Fibroblast of gingiva (primary cell): ENCODE data around the gene FXYD1.
"Not testable (repeated sequence)": the region's sequence is repeated elsewhere in the genome, so short reads cannot be mapped to it uniquely, and the experiment has no call there.

ENCODE experiments used
- DNase-seq: peaks from one replicate; pipeline ENCODE4 v3.0.0-alpha.2; 2011; ENCODE audit warnings: low read depth

The FXYD1 gene

GRCh38 chr19:35125270-35125717 lies 13.3 kb upstream of the FXYD1 start:
- no peak for DNase-seq

- no peak for DNase-seq
These were observed 12.6 kb upstream of the FXYD1 start for GRCh38 chr19:35125749-35126623.

DNA sequence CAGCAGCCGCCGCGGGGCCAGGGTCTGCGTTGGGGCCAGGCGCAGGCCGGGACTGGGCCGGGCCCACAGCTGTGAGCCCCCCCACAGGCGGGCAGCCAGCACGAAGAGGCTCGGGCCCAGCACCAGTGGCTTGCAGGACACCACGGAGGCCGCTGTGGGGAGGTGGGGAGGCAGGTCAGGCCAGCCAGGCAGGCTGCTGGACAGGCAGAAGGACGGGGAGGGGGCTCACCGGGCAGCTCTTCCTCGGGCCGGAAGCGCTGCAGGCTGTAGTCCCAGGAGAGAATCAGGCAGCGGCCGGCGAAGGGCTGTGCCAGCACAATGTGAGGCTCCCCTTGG lies 12.0 kb upstream of the FXYD1 start:
- no peak for DNase-seq

DNA sequence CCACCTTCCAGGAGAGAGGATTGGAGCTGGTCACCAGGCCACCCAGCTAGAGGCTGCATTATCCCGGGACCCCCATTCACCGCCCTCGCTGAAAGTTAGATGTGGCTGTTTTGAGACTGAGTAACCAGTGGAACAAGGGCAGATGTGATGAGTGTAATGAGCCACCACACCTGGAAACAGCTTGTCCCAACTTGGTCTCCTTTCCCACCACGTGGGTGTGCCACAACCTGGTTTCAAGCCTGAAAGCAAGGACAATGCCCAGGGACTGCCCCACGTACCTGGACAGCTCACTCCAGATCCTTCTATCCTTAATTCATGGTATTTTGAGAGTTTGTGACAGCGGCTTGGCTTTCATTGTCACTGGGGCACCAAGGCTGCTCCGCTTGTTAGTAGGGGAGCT lies 10.8 kb upstream of the FXYD1 start:
- DNase-seq = no peak

DNA sequence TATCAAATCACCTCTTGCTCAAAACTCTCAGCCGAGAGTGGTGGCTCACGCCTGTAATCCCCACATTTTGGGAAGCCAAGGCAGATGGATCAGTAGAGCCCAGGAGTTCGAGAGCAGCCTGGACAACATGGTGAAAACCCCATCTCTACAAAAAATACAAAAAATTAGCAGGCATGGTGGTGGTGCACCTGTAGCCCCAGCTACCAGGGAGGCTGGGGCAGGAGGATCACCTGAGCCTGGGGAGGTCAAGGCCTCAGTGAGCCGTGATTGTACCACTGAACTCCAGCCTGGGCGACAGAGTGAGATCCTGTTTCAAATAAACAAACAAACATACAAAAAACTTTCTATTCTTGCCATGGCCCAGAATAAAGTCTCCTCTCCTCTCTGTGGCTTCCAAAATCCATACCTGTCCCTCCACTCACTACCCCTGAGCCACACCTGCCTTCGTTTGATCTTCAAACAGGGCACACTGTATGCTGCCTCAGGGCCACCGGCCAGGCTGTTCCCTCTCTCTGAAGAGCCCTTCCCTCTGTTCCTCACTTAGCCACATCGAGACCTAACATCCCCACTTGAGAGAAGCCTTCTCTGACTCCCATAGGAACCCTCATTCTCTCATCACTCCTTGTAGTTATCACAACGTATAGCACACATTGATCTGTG lies 10.1 kb upstream of the FXYD1 start:
- no peak for DNase-seq

GRCh38 chr19:35129724-35130274 lies 8.8 kb upstream of the FXYD1 start:
- DNase-seq = not testable (repeated sequence)

DNA sequence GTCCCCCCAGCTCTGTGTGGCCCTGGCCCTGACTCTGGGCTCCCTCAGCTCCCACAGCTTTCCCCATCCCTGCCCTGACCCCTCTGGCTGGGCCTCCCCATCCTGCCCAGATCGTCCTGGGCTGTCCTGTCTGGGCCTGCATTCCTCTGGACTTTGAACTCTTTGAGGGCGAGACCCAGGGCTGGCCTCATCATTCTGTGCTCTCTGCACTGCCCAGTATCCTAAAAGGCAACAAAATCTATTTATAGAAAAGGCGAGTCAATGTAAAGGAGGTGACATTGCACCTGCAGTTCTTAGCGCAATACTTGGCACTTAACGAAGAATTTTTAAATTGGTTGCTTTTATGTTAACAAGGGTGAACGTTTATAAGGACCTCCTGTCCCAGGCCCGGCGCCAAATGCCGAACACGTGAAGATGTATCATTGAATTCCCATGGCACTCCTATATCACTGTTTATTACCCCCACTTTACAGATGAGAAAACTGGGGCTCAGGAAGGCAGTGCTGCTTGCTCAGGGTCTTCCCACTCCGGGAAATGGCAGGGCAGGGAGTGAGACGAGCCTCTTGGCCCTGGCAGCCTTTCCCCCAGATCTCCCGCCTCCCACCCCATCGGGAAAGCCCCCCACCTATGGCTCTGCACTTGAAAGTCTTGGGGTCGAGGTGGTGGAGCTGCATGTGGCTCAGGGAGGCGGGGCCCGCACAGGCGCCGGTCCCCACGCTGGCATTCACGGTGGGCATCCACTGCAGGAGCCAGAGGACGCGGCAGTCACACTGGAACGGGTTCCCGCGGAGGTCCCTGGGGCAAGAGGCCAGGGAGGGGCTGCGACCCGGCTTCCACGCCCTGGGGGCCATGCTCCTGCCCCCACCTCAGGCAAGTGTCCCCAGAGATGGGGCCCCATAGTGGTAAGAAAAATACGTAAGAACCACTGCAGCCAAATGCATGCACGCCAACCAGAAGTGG lies 7.6 kb upstream of the FXYD1 start:
- no peak for DNase-seq

DNA sequence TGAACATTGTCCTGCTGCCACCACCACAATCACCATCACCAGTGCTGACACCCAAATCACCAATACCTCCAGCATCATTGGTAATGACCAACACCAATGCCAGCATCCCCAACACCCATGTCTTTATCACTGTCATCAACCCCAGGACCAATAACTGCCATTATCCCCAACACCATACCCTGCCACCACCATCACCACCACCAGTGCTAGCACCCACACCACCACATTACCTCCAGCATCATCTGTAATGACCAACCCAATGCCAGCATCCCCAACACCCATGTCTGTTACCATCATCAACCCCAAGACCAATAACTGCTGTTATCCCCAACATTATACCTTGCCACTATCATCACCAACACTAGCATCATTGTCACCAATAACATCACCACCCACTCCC lies 6.4 kb upstream of the FXYD1 start:
- no peak for DNase-seq

- DNase-seq = no peak
These were observed 4.8 kb upstream of the FXYD1 start for GRCh38 chr19:35133826-35134225.

DNA sequence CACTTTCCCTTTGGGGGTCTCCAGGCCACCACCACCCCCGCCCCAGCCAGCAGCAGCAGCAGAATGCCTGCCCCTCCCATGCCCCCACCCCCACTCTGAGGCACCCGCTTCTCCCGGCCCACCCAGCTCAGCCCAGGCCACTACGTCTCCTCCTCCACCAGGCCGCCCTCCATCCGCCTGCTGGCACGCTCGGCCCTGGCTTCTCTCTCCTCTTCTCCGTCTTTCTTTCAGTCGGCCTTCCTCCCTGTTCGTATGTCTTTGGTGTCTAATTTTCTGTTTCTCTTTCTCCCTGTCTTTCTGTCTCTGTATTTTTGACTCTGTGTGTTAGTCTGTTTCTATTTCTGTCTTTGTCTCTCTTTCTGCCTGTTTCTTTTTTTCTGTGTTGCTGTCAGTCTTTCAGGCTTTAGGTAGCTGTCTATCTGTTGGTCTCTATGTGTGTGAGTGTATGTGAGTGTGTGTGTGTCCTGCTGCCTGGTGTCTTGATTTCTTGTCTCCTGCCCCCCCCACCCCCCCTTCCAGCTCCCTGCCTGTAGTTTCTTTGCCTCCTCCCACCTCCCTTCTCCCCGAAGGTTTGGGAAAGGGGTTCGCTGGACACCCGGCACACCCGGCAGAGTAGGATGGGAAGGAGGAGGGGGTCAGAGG lies 3.9 kb upstream of the FXYD1 start, which contains the start of gene LGI4:
LGI4 (minus strand) TSS at position 459 of the 642 bp plus-strand sequence; CDS start at position 80, 379 bp downstream.
- DNase-seq = no peak

- DNase-seq = peak; percentile 50
These were observed 3.2 kb upstream of the FXYD1 start for GRCh38 chr19:35135389-35135909.

DNA sequence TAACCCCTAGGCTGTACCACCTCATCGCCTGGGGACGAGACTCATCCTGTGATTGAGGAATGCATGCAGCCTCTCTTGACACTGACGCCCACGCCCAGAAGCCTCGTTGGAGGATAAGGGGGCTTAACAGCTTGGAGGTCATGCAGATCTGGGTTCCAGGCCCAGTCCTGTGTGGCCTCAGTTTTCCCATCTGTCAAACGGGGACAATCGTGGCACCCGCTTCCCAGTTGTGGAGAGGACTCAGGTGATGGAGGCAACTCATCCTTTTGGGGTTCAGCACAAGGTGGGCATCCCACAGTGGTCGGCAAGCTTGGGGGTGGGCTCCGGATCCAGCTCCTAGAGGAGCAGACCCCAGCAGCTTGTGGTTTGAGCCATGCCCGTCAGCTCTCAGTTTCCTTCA lies 2.4 kb upstream of the FXYD1 start:
- no peak for DNase-seq

- DNase-seq = no peak
These were observed 1.5 kb upstream of the FXYD1 start for GRCh38 chr19:35136977-35137702.

DNA sequence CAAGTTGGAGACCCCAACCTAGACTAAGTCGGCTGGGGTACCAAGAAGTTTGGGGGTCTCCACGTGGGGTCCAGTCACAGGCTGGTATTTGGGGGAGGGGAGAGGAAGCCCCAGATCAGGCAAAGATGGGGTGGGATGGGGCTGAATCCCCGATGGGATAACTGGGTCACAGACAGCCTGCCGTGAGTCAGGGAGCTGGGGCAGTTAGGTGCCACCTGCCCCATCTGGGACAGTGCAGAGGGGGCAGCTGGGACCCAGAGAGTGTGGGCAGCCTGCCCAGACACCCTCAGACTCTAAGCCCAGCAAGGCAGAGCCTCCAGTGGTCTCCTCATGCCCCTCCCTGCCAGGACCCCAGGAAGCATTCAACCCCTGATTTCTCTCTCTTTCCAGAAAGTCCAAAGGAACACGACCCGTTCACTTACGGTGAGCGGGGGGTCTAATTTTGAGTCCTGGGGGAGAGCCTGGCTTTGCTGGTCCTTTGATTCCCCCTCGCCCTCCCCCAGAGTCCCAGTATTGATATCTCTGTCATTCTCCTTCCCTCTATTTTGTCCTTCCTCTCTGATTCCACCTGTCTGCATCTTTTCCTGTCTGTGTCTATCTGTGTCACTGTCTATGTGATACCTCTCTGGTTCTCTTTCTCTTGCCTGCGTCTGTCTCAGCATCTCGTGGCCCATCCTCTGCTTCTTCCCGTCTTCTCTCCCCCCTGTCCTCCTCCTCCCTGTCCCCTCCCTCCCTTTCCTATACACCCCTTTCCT lies 1.8 kb downstream of the FXYD1 start:
- DNase-seq = no peak

DNA sequence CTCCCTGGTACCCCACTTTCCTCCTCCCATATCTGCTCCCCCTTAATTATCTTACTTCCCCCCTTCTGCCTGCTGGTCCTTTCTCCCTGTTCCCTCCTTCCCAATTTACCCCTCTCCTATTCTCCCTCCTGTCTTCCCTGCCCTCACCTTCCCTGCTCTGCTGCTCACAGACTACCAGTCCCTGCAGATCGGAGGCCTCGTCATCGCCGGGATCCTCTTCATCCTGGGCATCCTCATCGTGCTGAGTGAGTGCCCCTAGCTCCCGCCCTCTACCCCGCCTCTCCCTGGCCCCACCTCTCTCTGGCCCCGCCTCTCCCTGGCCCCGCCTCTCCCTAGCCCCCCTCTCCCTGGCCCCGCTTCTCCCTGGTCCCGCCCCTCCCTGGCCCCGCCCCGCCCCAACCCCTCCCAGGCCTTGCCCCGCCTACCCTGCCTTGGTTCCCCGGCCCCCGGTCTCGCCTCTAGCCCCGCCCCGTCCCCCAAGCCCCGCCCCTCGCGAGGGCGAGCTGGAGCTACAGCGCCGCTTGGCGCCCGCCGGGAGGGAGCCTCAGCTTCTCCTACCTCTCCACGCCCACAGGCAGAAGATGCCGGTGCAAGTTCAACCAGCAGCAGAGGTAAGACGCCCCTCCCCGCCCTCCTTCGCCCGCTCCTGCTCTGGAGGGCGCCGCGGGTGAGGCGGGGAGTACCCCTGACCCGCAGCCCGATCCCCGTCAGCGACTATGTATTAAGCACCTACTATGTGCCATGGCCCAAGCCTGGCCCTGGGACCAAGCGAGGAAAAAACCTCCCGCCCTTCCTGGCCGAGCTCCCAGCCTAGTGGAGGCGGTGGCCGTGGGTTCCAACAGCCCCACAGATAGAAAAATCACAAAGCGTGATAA lies 2.6 kb downstream of the FXYD1 start:
- peak; percentile 82 for DNase-seq

- no peak for DNase-seq
These were observed 3.4 kb downstream of the FXYD1 start for GRCh38 chr19:35141837-35142605.

- no peak for DNase-seq
These were observed 4.1 kb downstream of the FXYD1 start for GRCh38 chr19:35142606-35143230.
